Body of pancreas (tissue), 4 donors: ENCODE measurements around the gene ADGRL3.

ENCODE experiments used
- CTCF ChIP-seq, 7 experiments: fragments of 450-650 bp in 4 of 7; fragments of 200-600 bp in 3 of 7; sonication (generic) in 3 of 7; IDR thresholded peaks; one replicate each; pipeline ENCODE4 v1.5.1; 2016 to 2019; ENCODE audit warnings: antibody characterized with exemption in 7 of 7
- POLR2A ChIP-seq, 3 donors: fragments of 450-650 bp; IDR thresholded peaks; one replicate each; pipeline ENCODE4 v1.6.1; 2016; ENCODE audit warnings: antibody characterized with exemption in 3 of 3, mild to moderate bottlenecking in 2 of 3

- no peak for TF ChIP-seq CTCF (IDR thresholded peaks at IDR 0.05)
- TF ChIP-seq POLR2A (IDR thresholded peaks at IDR 0.05): no peak
Observed at GRCh38 chr4:61786211-61786610, 586.1 kb downstream of the ADGRL3 start.
